ENCODE measurements around the gene FGF4.

Gene FGF4

DNA sequence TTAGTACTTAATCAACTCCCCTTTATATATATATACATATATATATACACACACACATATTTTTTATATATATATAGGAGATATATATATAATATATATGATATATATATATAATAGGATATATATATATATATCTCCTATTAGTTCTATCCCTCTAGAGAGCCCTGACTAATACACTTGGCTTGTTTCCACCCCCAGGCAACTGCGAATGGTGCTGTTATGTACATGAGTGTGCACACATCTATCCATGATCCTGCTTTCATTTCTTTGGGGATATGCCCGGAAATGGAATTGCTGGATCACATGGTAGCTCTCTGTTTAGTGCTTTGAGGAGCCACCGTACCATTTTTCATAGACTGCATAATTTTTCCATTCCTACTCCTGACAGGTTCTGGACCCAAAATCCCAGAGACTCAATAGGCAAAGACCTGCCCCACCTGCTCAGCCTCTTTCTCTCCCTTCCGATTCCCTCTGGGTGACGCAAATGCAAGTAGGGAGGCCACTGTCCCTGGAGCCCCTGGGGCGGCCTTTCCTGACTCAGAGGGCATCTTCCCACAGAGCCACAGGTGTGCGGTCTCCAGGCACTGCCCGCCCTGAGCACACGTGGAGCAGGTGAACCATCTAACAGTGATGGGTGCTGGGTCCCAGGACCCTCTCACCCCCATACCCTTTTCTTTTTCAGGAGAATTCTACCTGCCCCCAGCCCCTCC lies 32.1 kb upstream of the FGF4 start:
- no peak for DNase-seq (ENCODE audit: low read depth)

DNA sequence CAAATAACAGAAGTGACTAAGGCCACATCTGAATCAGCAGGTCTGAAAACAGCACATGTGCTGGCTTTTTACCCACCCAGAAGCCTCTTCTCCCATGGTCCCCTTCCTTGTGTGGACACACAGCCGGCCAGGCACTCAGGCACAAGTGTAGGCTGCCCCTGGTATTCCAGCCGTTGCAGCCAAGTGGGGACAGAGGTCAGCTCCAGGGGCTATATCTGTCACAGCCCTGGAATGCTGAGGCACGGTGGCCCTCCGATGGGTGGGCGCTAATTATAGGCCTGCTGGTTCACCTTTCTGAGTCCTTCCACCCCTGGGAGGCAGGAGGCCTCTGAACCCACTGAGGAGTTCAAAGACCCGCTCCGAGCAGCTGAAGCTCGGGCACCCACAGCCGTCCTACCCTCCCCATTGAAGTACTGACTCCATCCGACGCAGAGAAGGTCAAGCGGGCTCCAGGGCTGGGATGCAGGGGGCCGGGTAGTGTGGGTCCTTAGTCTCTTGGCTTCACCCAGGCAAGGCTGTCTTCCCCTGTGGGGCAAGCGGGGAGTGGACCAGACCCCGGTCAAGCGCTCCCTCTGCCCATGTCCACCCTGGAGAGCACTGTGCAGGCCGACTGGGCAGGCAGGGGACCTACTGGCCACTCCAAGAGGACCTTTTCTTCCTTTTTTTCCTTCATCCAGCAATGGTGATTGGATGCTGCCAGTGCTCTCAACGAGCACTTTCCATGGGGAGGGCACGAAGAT lies 29.8 kb upstream of the FGF4 start:
- DNase-seq (ENCODE audit: low read depth), result no peak

DNA sequence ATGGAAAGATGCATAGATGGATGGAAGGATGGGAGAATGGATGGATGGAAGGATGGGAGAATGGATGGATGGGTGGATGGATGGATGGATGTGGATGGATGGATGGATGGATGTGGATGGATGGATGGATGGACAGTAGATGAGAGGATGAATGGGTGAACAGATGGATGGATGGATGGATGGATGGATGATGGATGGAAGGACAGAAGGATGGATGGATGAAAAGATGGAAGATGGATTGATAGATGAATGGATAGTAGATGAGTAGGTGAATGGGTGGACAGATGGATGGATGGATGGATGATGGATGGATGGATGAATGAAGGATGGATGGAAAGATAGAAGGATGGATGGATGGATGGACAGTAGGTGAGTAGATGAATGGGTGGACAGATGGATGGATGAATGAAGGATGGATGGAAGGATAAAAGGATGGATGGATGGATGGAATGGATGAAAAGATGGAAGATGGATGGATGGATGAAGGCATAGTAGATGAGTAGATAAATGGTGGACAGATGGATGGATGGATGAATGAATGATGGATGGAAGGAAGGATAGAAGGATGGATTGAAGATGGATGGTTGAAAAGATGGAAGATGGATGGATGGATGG lies 28.6 kb upstream of the FGF4 start:
- no peak for DNase-seq (ENCODE audit: low read depth)

DNA sequence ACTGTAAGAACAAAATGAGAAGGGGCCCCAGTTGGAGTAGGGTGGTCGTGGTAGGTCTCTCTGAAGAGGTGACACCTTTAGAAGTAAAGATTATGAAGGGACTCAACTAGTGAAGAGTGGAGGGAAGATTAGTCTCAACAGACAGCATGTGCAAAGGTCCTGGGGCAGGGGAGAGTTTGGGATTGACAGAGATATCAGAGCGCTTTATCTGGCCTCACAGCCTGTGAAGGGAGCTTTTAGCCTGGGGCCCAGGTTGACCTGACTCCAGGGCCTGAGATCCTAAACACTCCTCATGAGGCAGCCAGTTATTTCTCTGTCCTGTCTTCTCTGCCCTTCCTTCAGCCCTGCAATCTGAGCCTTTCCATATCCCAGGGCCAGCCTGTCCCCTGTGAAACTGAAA lies 27.9 kb upstream of the FGF4 start:
- no peak for DNase-seq (ENCODE audit: low read depth)

DNA sequence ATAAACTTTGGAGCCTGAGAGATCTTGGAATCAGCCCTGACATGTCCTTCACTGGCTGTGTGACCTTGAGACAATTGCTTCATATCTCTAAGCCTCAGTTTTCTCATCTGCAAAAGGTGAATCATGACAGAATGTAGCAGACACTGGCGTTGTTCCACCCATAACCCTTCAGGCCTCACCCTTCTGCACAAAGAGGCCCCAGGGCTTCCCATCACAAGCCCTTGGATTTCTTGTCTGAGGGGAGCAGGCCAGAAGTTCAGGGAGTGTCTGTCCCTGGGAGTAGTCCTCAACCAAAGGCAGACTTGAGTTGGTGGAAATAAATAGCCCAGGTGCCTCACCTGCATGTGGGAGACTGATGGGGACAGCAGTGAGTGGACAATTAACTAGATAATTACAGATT lies 27.4 kb upstream of the FGF4 start:
- no peak for DNase-seq (ENCODE audit: low read depth)

DNA sequence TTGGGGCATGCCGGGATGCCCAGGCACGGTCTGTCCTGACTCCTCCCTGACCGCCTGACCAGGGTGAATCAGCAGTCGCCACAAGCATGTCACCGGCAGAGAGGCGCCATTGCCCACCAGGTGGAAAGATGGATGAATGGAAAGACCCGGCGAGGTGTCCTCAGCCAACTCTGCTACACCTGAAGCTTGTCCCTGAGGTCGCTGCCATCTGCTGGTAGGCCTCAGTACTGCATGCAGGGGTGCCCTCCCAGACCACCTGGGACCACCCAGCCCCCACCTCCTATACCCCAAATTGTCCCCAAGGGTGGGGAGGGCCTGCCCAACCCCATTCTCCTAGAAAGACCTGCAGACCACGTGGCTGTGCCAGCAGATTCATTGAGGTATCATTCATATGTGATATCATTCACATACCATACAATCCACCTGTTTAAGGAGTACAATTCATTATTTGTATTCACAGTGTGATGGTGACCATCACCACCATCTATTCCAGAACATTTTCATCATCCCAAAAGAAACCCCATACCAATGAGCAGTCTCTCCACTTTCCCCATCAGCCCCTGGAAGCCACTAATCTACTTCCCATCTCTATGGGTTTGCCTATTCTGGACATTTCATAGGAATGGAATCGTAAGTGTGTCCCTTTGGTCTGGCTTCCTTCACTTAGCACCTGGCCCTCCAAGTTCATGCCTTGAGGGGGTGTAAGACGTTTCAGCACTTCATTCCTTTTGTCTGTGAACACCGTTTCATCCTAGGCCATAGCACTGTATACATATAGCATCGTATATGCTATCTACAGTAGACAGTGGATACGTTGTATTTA lies 26.6 kb upstream of the FGF4 start:
- DNase-seq (ENCODE audit: low read depth), result peak; percentile 4

DNA sequence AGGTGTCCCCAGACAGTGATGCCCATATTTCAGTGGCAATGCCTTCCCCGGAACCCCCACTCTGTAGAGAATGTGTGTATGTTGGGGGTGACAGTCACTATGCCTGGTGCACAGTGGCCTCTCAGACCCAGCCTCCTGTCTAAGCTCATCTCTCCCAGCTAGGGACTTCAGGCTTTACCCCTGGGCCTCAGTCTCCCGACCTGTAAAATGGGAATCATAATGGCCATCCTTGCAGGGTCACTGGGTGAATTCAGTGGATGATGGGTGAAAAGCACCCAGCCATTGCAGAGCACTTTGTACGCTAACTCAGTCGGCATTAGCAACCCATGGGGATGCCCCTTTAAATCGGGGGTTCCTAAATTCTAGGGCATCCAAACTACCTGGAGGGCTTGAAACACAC lies 25.1 kb upstream of the FGF4 start:
- DNase-seq (ENCODE audit: low read depth), result no peak

DNA sequence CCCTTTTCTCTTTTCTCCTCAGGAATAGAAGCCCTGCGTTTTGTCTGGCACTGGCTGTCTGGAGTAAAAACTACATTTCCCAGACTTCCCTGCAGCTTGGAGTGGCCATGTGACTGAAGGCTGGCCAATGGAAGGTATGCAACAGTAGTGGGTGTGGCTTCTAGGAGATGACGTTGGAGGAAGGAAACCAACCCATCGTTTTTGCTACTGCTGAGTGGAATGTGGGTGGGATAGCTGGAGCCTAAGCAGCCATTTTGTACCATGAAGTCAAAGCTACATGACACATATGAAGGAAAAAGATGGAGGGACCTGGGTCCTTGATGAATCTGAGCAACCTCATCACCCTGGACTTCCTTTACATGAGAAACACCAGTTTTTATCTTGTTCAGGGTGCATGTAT lies 24.4 kb upstream of the FGF4 start:
- peak; percentile 46 for DNase-seq (ENCODE audit: low read depth)

DNA sequence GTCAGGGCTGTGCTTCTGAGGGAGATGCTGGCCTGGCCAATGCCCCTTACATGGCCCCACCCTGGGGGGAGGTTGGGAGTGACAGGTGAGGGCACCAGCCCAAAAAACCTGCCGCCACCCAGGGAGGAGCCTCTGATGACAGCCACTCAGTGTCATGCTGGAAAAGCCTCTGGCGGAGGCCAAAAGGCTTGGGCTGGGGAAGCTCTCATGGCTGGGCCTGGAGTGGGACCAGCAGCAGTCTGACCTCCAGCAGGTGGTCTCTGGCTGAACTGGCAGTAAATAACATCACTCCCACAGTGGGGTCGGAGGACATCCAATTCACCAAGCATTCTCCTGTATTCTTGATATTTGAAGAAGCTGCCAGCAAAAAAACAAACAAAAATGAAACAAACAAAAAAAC lies 24.0 kb upstream of the FGF4 start:
- DNase-seq (ENCODE audit: low read depth), result no peak

DNA sequence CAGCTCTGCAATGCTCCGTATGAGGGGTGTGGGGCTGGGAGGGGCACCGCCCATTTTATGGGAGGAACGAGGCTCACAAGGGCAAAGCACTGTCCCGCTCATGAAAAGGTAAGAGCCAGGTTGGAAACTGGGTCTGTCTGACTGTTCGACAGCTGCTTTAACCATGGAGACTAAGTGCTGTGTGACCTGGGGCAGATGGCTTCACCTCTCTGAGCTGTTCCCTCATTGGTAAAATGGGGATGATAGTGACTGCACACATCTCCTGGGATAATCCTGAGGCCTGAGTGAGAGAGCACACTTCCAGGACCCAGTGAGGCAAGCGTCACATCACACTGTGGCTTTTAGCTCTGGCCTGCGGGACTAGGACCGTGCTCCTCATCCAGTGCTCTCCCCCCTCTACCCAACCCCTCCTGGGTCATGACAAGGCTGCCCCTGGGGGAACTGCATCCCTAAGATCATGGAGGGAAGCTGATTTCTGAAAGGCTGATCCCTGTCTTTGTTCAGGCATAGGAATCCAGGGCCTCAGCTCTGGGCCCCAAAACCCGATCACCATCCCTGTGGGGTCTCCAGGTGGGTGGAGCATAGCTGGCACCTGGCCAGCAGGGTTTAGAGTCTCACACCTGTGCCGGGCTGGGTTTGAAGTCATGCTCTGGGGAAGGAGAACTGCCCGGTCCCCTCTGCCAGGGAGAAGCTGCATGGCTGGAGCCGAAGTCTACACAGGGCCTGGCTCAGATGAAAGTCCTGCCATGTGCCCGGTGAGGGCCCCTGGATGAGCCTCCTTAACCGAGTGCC lies 22.8 kb upstream of the FGF4 start:
- DNase-seq (ENCODE audit: low read depth), result no peak

DNA sequence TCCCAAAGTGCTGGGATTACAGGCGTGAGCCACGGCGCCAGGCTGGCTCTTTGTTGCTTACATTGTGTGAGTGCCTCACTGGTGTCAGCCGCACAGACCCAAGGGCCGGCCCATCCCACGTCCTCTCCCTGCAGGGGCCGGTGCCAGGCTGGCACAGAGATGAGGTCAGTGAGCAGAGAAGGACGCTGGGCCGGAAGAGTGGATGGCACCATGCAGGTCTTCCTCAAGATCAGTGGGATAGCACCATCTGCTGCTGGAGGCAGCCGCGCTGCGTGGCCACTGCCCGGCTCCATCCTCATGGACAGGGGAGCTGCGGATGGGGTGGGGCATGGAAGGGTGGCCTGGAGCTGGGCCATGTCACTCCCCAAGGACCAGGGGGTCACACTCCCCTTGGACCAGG lies 22.0 kb upstream of the FGF4 start:
- peak; percentile 13 for DNase-seq (ENCODE audit: low read depth)

DNA sequence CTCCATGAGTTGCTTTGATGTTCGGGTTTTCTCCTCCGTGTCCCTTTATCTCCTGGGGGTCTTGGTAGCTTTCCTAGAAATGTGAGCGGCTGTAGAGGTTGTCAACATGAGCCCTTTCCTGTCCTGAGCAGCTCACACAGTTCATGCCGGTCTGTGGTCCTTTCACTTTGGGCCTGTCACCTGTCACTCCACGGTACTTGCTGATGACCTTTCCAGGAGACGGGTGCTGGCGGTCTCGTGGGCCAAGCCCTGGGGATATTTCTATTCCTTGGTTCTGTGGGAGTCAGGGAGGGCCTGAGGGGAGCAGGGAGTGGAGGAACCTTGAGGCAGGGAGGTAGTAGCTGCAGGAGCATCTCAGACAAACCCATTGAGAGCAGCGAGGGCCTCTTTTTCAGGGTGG lies 20.9 kb upstream of the FGF4 start:
- DNase-seq (ENCODE audit: low read depth), result no peak

DNA sequence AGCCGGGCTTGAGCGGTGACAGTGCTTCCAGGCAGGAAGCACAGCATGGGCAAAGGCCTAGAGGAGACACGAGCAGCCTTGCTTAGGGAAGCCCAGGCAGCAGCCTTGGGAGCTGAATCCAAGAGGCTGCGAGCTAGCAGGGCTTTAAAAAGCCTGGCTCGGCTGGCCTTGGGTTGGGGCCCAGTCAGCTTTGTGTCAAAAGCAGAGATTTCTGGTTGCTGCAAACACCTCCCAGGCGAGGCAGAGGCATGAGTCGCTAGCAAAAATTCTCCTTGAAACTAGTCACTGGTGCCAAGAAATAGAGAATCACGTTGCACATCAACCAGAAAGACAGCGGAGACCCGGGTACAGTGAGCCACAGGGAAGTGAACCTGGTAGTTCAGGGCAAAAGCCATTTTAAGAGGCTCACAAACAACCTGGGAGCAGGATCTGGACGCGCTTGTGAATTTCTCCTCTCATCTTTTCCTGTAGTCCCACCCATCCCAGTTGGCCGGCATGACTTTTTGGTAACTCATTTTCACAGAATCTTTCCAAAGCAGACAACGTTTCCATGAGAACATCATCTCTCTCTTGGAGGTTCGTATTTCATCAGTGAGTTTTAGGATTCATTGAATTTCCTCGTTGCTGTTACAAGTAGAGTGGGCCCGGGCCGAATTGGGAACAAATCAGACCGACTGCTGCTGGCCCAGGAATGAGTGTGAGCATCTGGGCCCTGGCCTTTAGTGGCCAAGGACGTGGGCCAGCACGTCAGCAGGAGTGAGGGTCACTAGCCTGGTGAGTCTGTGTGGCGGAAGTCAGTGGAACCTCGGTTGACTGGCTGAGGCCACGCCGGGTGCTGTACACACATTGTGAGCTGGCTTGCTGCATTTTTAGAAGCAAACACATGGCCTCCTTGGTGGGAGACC lies 16.4 kb upstream of the FGF4 start:
- DNase-seq (ENCODE audit: low read depth), result peak; percentile 59

DNA sequence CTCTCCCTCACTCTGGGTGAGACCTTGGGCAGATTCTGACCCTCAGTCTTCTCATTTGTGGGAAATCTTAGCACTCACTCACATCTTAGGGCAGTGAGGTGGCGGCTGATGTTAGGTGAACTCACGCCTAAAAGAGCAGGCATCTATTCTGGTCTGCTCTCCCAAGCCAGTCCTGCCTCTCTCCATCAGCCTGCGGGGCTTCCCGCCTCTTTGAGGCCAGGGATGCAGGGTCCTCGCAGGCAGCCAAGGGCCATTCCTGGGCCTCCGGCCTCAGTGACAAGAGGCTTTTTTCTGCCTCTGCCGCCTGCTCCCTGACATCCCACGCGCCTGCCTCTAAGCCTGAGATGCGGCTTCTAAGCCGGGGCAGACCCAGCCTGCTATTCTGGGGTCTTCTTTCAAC lies 13.8 kb upstream of the FGF4 start:
- DNase-seq (ENCODE audit: low read depth), result no peak

DNA sequence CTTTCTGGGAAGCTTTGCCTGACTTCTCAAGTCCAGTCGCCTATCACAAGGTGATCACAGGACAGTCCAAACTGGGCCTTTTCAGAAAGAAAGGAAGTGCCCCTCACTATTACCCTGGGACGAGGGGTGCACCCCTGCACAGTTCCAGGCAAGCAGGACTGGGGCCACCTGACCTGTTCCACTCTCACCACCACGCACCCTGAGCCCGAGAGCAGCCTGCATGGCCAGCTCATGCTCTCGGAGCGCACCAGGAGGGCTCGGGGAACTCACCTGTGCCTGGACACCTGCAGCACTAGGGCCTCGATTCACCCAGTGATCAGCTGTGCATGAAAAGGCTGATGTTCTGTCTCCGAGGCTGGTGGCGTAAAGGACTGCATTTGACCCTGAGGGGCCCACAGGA lies 12.8 kb upstream of the FGF4 start:
- no peak for DNase-seq (ENCODE audit: low read depth)

DNA sequence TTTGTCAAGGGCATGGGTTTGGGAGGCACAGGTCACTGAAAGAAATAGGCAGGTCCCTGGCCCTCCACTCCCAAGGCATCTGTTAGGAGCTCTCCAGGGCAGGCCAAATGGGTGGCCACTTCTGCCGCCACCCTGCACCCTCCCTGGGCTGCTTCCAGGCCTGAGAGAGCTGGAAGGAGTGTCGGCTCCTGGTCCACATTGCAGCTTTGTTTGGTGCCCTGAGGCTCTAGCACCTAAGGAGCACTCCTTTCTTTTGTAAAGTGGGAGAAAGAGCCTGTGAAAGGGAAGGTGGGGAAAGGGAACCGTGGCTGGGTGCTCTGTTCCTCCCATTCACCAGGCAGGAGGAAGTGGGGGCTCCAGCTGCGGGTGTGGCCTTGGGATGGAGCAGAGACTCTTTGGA lies 12.3 kb upstream of the FGF4 start:
- no peak for DNase-seq (ENCODE audit: low read depth)

DNA sequence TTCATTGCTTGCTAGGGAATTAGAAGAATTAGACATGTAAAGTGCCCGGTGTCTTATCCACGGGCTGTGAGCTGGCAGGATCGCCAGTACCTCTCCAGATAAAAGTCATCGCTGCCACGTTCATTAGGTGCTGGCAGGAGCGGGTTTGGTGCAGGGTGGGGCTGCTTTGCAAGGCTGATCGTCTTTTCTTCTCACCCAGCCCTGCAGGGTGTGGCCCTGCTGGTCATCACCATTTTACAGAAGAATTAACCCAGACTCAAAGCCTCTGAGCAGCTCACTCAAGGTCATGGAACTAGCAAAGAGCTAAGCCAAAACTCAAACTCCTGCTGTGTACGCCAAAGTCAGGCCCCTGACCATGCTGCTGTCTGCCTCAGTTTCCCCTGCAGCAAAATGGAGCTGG lies 6.1 kb upstream of the FGF4 start:
- DNase-seq (ENCODE audit: low read depth), result no peak

DNA sequence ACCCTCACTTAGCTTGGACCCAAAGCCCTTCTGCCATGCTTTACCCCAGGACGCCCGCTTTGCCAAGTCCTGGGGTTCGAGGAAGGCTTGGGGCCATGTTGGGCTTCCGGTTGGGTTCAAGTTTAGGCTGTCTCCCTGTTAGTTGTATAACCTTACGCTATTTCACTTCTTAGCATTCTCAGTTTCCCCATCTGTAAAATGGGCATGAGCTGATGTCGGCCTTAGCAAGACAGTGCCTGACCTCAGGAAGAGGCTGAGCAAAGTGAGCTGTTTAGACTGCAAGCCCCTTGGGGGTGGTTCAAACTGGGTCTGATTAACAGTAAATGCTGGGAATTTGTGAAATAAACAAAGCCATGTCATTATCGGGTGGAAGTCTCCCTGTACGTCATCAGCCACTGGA lies 3.2 kb upstream of the FGF4 start:
- DNase-seq (ENCODE audit: low read depth), result no peak

DNA sequence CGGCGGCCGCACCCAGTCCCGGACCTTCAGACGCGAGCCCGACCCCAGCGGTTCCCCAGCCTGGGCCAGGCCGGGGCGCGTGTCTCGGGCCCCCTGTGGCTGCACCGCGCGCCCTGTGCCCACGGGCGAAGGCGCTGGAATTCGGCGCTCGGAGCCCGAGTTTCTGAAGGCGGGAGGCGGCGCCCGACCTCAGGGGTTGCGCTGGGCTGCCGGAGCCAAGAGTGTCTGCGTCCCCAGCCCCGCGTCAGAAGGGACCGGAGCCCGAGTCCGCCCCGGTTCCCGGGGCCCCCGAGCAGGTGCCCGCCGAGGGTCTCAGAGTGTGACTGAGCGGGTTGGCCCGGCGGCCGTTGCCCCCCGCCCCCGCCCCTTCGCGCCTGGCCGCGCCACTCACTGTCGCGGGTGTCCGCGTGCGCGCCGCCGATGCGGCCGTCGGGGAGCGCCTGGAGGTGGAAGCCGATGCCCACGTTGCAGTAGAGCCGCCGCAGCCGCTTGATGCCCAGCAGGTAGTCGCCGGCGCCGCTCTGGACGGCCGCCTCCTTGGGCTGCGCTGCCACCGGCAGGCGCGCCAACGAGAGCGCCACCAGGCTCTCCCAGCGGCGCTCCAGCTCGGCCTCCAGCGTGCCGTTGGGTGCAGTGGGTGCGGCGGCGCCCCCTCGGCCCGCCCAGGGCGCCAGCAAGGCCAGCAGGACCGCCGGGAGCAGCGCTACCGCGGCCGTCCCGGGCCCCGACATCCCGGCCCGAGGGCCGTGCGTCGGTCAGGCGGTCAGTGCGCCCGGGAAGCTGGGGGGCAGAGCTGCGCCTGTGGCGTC lies 583 bp downstream of the FGF4 start:
- DNase-seq (ENCODE audit: low read depth), result no peak

Data from amniotic epithelial cell (primary cell).